ENCODE measurements around the gene WDR27. TPM values are rescaled to one million over a fixed set of nuclear protein-coding genes. Genes with fewer than 3 reads are reported as not detected.

WDR27 gene
- polyA plus RNA-seq, 1 experiment = 28.7 TPM

DNA sequence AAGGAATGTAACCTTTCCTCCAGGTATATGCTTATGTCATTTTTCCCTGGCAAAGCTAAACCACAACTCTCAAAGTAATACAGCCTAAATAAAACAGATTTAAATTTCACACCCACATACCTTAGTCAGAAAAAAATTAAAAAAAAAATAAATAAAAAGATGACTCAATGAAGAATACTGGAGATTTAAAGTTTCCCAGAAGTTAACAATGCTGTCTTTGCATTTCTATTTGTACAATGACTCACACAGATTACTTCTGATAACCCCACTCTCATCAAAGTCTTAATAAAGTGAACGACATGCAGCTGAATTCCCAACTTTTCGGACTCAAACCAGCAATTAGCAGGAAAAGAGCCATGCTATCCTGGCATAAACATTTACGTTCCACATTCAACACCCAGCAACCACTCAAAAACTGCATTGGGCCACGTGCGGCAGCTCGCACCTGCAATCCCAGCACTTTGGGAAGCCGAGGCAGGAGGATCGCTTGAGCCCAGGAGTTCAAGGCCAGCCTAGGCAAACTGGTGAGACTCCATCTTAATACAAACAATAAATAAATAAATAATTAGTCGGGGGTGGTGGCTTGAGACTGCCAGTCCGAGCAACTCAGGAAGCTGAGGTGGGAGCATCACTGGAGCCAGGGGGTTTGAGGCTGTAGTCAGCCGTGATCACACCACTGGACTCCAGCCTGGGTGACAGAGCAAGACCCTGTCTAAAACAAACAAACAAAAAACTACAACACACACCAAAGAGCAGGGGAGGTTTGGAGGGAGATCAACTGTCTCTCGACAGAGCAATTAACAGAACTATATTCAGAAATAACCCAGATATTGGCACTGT, 130.5 kb downstream of the WDR27 start:
- CTCF ChIA-PET = interaction anchor here (0.6 to 0.7 kb wide), 2 partner anchors 56 to 331 kb away, joined by 3 to 4 read pairs; no protein-coding TSS in a partner anchor
- no peak for DNase-seq (ENCODE audit: low read depth)
- POLR2A ChIA-PET = no interaction called here
- H3K4me3 ChIP-seq (ENCODE audit: low read depth, low read length) = no peak overlapping the region
- no peaks in the 10 kb centered on the region for H3K27me3 ChIP-seq (ENCODE audit: control insufficient read depth, insufficient read depth, low read length)
- TF ChIP-seq, protein P1, sequence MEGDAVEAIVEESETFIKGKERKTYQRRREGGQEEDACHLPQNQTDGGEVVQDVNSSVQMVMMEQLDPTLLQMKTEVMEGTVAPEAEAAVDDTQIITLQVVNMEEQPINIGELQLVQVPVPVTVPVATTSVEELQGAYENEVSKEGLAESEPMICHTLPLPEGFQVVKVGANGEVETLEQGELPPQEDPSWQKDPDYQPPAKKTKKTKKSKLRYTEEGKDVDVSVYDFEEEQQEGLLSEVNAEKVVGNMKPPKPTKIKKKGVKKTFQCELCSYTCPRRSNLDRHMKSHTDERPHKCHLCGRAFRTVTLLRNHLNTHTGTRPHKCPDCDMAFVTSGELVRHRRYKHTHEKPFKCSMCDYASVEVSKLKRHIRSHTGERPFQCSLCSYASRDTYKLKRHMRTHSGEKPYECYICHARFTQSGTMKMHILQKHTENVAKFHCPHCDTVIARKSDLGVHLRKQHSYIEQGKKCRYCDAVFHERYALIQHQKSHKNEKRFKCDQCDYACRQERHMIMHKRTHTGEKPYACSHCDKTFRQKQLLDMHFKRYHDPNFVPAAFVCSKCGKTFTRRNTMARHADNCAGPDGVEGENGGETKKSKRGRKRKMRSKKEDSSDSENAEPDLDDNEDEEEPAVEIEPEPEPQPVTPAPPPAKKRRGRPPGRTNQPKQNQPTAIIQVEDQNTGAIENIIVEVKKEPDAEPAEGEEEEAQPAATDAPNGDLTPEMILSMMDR (IDR thresholded peaks at IDR 0.05; ENCODE audit: insufficient read depth, low read depth, low read length) = no peak
- no peaks in the 10 kb centered on the region for H3K36me3 ChIP-seq (ENCODE audit: control insufficient read depth, insufficient read depth, low read length)

GRCh38 chr6:169568314-169569087, 133.3 kb downstream of the WDR27 start:
- Histone ChIP-seq H3K36me3 (ENCODE audit: control insufficient read depth, insufficient read depth, low read length) (no peaks in the 10 kb centered on the region), H3K27me3 (ENCODE audit: control insufficient read depth, insufficient read depth, low read length) (no peaks in the 10 kb centered on the region), H3K4me3 (ENCODE audit: low read depth, low read length) (no peak overlapping the region)
- TF ChIP-seq, protein P1 (IDR thresholded peaks at IDR 0.05; ENCODE audit: insufficient read depth, low read depth, low read length) = no peak
- ChIA-PET POLR2A (no interaction called here), CTCF (interaction anchor here (1.2 kb wide), 1 partner anchor 14 kb away, joined by 3 read pairs; no protein-coding TSS in a partner anchor)
- no peak for DNase-seq (ENCODE audit: low read depth)

GRCh38 chr6:169567819-169568218, 134.0 kb downstream of the WDR27 start:
- ChIA-PET CTCF (interaction anchor here (1.2 kb wide), 1 partner anchor 14 kb away, joined by 3 read pairs; no protein-coding TSS in a partner anchor), POLR2A (no interaction called here)
- Histone ChIP-seq H3K36me3 (ENCODE audit: control insufficient read depth, insufficient read depth, low read length) (no peaks in the 10 kb centered on the region), H3K27me3 (ENCODE audit: control insufficient read depth, insufficient read depth, low read length) (no peaks in the 10 kb centered on the region), H3K4me3 (ENCODE audit: low read depth, low read length) (no peak overlapping the region)
- TF ChIP-seq, protein P1 (IDR thresholded peaks at IDR 0.05; ENCODE audit: insufficient read depth, low read depth, low read length) = no peak
- DNase-seq (ENCODE audit: low read depth) = no peak

DNA sequence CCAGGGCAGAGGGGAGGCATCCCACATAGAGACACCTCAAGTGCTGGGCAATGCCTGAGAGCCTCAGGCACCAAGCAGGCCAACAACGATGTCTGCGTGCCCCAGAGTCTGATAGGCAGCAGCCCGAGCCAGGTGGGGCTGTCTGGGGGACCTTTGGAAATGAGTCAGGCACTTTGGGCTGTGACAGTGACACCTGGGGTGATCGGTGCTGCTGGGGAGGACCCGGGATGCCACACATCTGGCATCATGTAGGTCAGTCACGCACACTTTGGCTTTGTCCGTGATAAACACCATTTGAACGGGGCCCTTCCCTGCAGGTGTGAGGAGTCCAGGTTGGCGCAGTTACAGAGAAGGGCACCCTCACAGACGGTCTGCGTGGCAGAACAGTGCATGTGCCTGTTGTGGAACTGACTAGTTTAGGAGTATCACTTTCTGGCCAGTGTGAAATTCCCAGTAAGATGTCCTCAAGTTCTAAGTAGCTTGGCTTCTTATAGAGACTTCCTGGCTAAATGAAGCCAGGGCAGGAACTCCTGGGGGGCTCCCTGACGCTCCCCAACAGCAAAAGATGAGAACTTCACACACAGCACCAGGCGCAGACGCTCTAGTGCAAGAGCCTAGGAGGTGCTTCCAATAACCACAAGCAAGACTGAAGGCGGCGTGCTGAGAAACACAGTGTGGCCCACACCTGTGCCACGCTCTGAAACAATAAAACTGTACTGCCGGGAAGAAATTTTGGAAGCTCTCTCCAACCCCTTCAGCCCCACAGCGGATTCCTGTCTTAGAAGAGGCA, 134.7 kb downstream of the WDR27 start:
- ChIA-PET POLR2A (no interaction called here), CTCF (interaction anchor here (1.2 kb wide), 1 partner anchor 13 kb away, joined by 3 read pairs; no protein-coding TSS in a partner anchor)
- TF ChIP-seq, protein P1 (IDR thresholded peaks at IDR 0.05; ENCODE audit: insufficient read depth, low read depth, low read length) = no peak
- H3K27me3 ChIP-seq (ENCODE audit: control insufficient read depth, insufficient read depth, low read length) = no peaks in the 10 kb centered on the region
- no peaks in the 10 kb centered on the region for H3K36me3 ChIP-seq (ENCODE audit: control insufficient read depth, insufficient read depth, low read length)
- no peak for DNase-seq (ENCODE audit: low read depth)
- no peak overlapping the region for H3K4me3 ChIP-seq (ENCODE audit: low read depth, low read length)
